B cell (primary cell): Measurements from ENCODE around the gene IQSEC3. TPM values are rescaled to one million over a fixed set of nuclear protein-coding genes. Genes with fewer than 3 reads are reported as not detected.

Experiments
- ATAC-seq: fragments of 200-7000 bp; cut with Tn5 transposase; one replicate; pipeline ENCODE4 v1.10.0; 2021; ENCODE audit warnings: low read depth, mild to moderate bottlenecking, moderate number of reproducible peaks, moderate library complexity
- CTCF ChIA-PET: fragments of 350-600 bp; sonication (Branson Sonifier 250); formaldehyde crosslinking; loops from one replicate; lab custom pipeline; 2021; ENCODE audit warnings: antibody characterized with exemption, inconsistent platforms; lab: Charles Lee
- POLR2A ChIA-PET: fragments of 350-600 bp; sonication (Branson Sonifier 250); formaldehyde crosslinking; loops from one replicate; lab custom pipeline; 2021; ENCODE audit warnings: antibody characterized with exemption; lab: Charles Lee
- DNase-seq: peaks from one replicate; pipeline ENCODE4 v3.0.0; 2013
- H2AFZ ChIP-seq: 2 replicates; pipeline ENCODE4 v1.6.1; 2012; ENCODE audit warnings: mild to moderate bottlenecking, low read depth, low read length; ENCODE audit not compliant: insufficient read depth, poor library complexity, severe bottlenecking
- H3K27ac ChIP-seq, 2 donors: 1 replicate in 1 of 2; 2 replicates in 1 of 2; pipeline ENCODE4 v1.5.1; 2012 to 2013; ENCODE audit warnings: low read length in 2 of 2, mild to moderate bottlenecking in 2 of 2, moderate library complexity in 1 of 2
- H3K27me3 ChIP-seq, 4 experiments: fragments of 200-600 bp in 1 of 4; sonication (generic) in 1 of 4; replicated peaks in 1 of 4; 1 replicate in 2 of 4; 2 replicates in 2 of 4; pipeline versions ENCODE4 v1.6.1 to v1.7.0; 2013 to 2016; ENCODE audit warnings: low read length in 3 of 4, mild to moderate bottlenecking in 2 of 4, mixed read lengths in 1 of 4, moderate library complexity in 1 of 4; ENCODE audit not compliant: insufficient read depth in 4 of 4, control insufficient read depth in 3 of 4; ENCODE audit errors: control extremely low read depth in 1 of 4
- H3K36me3 ChIP-seq, 2 experiments: replicated peaks in 1 of 2; 1 replicate in 1 of 2; 2 replicates in 1 of 2; pipeline versions ENCODE4 v1.6.1 to v1.7.1; 2013; ENCODE audit warnings: low read length in 1 of 2; ENCODE audit not compliant: insufficient read depth in 2 of 2, control insufficient read depth in 1 of 2; ENCODE audit errors: control extremely low read depth in 1 of 2, extremely low read depth in 1 of 2
- H3K4me1 ChIP-seq, 2 donors: fragments of 200-600 bp in 1 of 2; sonication (generic) in 1 of 2; 1 replicate in 1 of 2; 2 replicates in 1 of 2; pipeline versions ENCODE4 v1.5.1 to v1.6.1; 2013 to 2017; ENCODE audit warnings: low read length in 2 of 2; ENCODE audit not compliant: control insufficient read depth in 2 of 2, insufficient read depth in 2 of 2
- H3K4me2 ChIP-seq: replicated peaks from 2 replicates; pipeline ENCODE3; 2012; ENCODE audit warnings: mild to moderate bottlenecking, low read depth, low read length; ENCODE audit not compliant: poor library complexity, severe bottlenecking
- H3K4me3 ChIP-seq, 5 experiments: fragments of 200-600 bp in 1 of 5; sonication (generic) in 1 of 5; 1 replicate in 3 of 5; 2 replicates in 2 of 5; pipeline versions ENCODE4 v1.5.1 to v1.7.0; 2011 to 2016; ENCODE audit warnings: low read length in 4 of 5, mild to moderate bottlenecking in 4 of 5, low read depth in 2 of 5, control low read depth in 1 of 5, moderate library complexity in 1 of 5; ENCODE audit not compliant: insufficient read depth in 1 of 5; ENCODE audit errors: control extremely low read depth in 1 of 5, extremely low read depth in 1 of 5
- H3K79me2 ChIP-seq: fragments of 200-600 bp; sonication (generic); one replicate; pipeline ENCODE4 v1.6.0; 2016; ENCODE audit warnings: low read length; ENCODE audit not compliant: control insufficient read depth, insufficient read depth
- H3K9ac ChIP-seq: fragments of 200-600 bp; sonication (generic); 2 replicates; pipeline ENCODE4 v1.6.1; 2017; ENCODE audit warnings: mild to moderate bottlenecking, low read length, moderate library complexity
- H3K9me3 ChIP-seq, 3 donors: one replicate each; pipeline versions ENCODE4 v1.6.1 to v1.7.1; 2013; ENCODE audit warnings: low read length in 2 of 3; ENCODE audit not compliant: control insufficient read depth in 2 of 3, insufficient read depth in 1 of 3; ENCODE audit errors: control extremely low read depth in 1 of 3
- H4K20me1 ChIP-seq: 2 replicates; pipeline ENCODE4 v1.6.0; 2012; ENCODE audit warnings: mild to moderate bottlenecking, low read length; ENCODE audit not compliant: insufficient read depth, control insufficient read depth, poor library complexity, severe bottlenecking
- H3K27ac Mint-ChIP-seq: one replicate; pipeline ENCODE4 v1.8.0; 2021; ENCODE audit warnings: mixed read lengths
- H3K27me3 Mint-ChIP-seq: one replicate; pipeline ENCODE4 v1.8.0; 2021; ENCODE audit warnings: mixed read lengths
- H3K4me1 Mint-ChIP-seq: one replicate; pipeline ENCODE4 v1.8.0; 2021; ENCODE audit warnings: mixed read lengths
- H3K4me3 Mint-ChIP-seq: one replicate; pipeline ENCODE4 v1.8.0; 2021; ENCODE audit warnings: mixed read lengths
- H3K9me3 Mint-ChIP-seq: one replicate; pipeline ENCODE4 v1.8.0; 2022; ENCODE audit warnings: mixed read lengths; ENCODE audit not compliant: insufficient read depth
- CTCF ChIP-seq: fragments of 200-600 bp; IDR thresholded peaks from one replicate; pipeline ENCODE4 v1.8.0; 2022; ENCODE audit warnings: antibody characterized with exemption, mild to moderate bottlenecking
- EZH2 ChIP-seq: IDR thresholded peaks from 2 replicates; pipeline ENCODE4 v1.6.1; 2012; ENCODE audit warnings: borderline replicate concordance, low read depth, mild to moderate bottlenecking, moderate library complexity, low read length; ENCODE audit not compliant: insufficient read depth, poor library complexity, severe bottlenecking
- WGBS: methylation state at CpG from one replicate; pipeline ENCODE4 v1.1.5; 2013; ENCODE audit warnings: missing lambda C conversion rate; ENCODE audit not compliant: insufficient coverage; 5-methylcytosine and 5-hydroxymethylcytosine counted together
- intact Hi-C: fragments of 100-400 bp; cut with micrococcal nuclease; formaldehyde crosslinking; loops from one replicate; pipeline ENCODE4 v1.10.0; 2022
- polyA plus RNA-seq: library from polyadenylated mRNA; depleted of rRNA; stranded (reverse); fragments of >200 nt; gene quantifications from 2 replicates; pipeline ENCODE4 v1.2.3, GENCODE V29; 2012
- total RNA-seq, 2 donors: library from RNA; stranded (reverse); fragments of 120-200 nt in 1 of 2; gene quantifications; 1 replicate in 1 of 2; 2 replicates in 1 of 2; pipeline versions ENCODE4 v1.2.3 to v1.2.4, GENCODE V29; 2013 to 2022

Gene IQSEC3
- total and polyA plus RNA-seq, 2 donors (not counting 1 experiment from before 2014, with no cell fraction given) = 0.01 to 1.8 TPM

GRCh38 chr12:207804-208203, 141.2 kb downstream of the IQSEC3 start:
- H3K4me1 ChIP-seq = peaks cover under 1 to 6% of the 10 kb centered on the region in 2 donors
- Mint-ChIP-seq H3K27me3 (peaks cover 47% of the 10 kb centered on the region), H3K4me3 (no peak overlapping the region), H3K9me3 (peaks cover 2% of the 10 kb centered on the region), H3K27ac (no peak overlapping the region), H3K4me1 (peaks cover 4% of the 10 kb centered on the region)
- DNase-seq = no peak
- H4K20me1 ChIP-seq = no peaks in the 10 kb centered on the region
- ChIA-PET POLR2A (no interaction called here), CTCF (no interaction called here)
- TF ChIP-seq EZH2 (no peak), CTCF (no peak)
- H3K27me3 ChIP-seq = peaks cover 0 to 30% (median 8%) of the 10 kb centered on the region in 4 experiments
- peaks cover 0 to 11% (median 0%) of the 10 kb centered on the region in 3 donors for H3K9me3 ChIP-seq
- no peaks in the 10 kb centered on the region for H3K79me2 ChIP-seq
- no peak overlapping the region for H3K4me3 ChIP-seq
- H2AFZ ChIP-seq = no peak overlapping the region
- no peak overlapping the region for H3K9ac ChIP-seq
- H3K4me2 ChIP-seq = no peak overlapping the region
- H3K36me3 ChIP-seq = no peaks in the 10 kb centered on the region
- intact Hi-C loops = no loop called here
- no peak overlapping the region for H3K27ac ChIP-seq
- ATAC-seq = no peak
- 89% methylated on average over 10 of the region's 10 CpGs for WGBS

- no peaks in the 10 kb centered on the region for H4K20me1 ChIP-seq
- CTCF ChIA-PET = no interaction called here
- H2AFZ ChIP-seq = no peak overlapping the region
- H3K36me3 ChIP-seq = no peaks in the 10 kb centered on the region
- no peak overlapping the region for H3K27ac Mint-ChIP-seq
- 95% methylated on average over 4 of the region's 4 CpGs for WGBS
- peaks cover 2% of the 10 kb centered on the region for H3K9me3 Mint-ChIP-seq
- H3K4me1 ChIP-seq = peaks cover 6 to 8% of the 10 kb centered on the region in 2 donors
- H3K4me2 ChIP-seq = no peak overlapping the region
- H3K4me3 ChIP-seq = no peak overlapping the region
- DNase-seq (no peak), ATAC-seq (no peak)
- intact Hi-C loops = no loop called here
- H3K4me3 Mint-ChIP-seq = no peak overlapping the region
- TF ChIP-seq EZH2 = no peak
- TF ChIP-seq CTCF = no peak
- POLR2A ChIA-PET = no interaction called here
- peaks cover 0 to 16% (median 0%) of the 10 kb centered on the region in 3 donors for H3K9me3 ChIP-seq
- H3K27me3 Mint-ChIP-seq = peaks cover 55% of the 10 kb centered on the region
- H3K9ac ChIP-seq = no peak overlapping the region
- H3K27me3 ChIP-seq = peaks cover 0 to 39% (median 10%) of the 10 kb centered on the region in 4 experiments
- peaks cover 10% of the 10 kb centered on the region for H3K4me1 Mint-ChIP-seq
- no peaks in the 10 kb centered on the region for H3K79me2 ChIP-seq
- no peak overlapping the region for H3K27ac ChIP-seq
These were observed 142.2 kb downstream of the IQSEC3 start for GRCh38 chr12:208813-209212.
